WTC11 (cell line): Measurements from ENCODE around the gene DNAJC5G. TPM values are rescaled to one million over a fixed set of nuclear protein-coding genes. Genes with fewer than 3 reads are reported as not detected.

ENCODE experiments used
- ATAC-seq: fragments of 200-7000 bp; cut with Tn5 transposase; 2 replicates; pipeline ENCODE4 v1.10.0; 2021; ENCODE audit warnings: mild to moderate bottlenecking, moderate library complexity
- CTCF ChIA-PET: fragments of 300-600 bp; sonication (Branson Sonifier 250); formaldehyde crosslinking; loops from one replicate; lab custom pipeline; 2021; ENCODE audit warnings: antibody characterized with exemption; lab: Charles Lee
- POLR2A ChIA-PET: fragments of 350-600 bp; sonication (Branson Sonifier 250); formaldehyde crosslinking; loops from one replicate; lab custom pipeline; 2021; ENCODE audit warnings: antibody characterized with exemption; lab: Charles Lee
- DNase-seq: peaks from one replicate; pipeline ENCODE4 v3.0.0; 2021; ENCODE audit warnings: low spot score
- H3K27ac Mint-ChIP-seq: 2 replicates; pipeline ENCODE4 v1.8.0; 2021; ENCODE audit warnings: mixed read lengths
- H3K27me3 Mint-ChIP-seq: 2 replicates; pipeline ENCODE4 v1.8.0; 2021; ENCODE audit warnings: low read depth, mild to moderate bottlenecking, moderate library complexity, mixed read lengths
- H3K36me3 Mint-ChIP-seq: 2 replicates; pipeline ENCODE4 v1.8.0; 2021; ENCODE audit warnings: mixed read lengths
- H3K4me1 Mint-ChIP-seq: 2 replicates; pipeline ENCODE4 v1.8.0; 2022; ENCODE audit warnings: mixed read lengths
- H3K4me3 Mint-ChIP-seq: 2 replicates; pipeline ENCODE4 v1.8.0; 2021; ENCODE audit warnings: mild to moderate bottlenecking, moderate library complexity, mixed read lengths
- H3K9me3 Mint-ChIP-seq: 2 replicates; pipeline ENCODE4 v1.8.0; 2021; ENCODE audit warnings: mixed read lengths
- AR ChIP-seq: fragments of 250-450 bp; sonication (Bioruptor Pico); IDR thresholded peaks from 2 replicates; pipeline ENCODE4 v1.9.0; 2021; ENCODE audit warnings: mild to moderate bottlenecking
- MLX ChIP-seq: sonication (generic); formaldehyde crosslinking; IDR thresholded peaks from 2 replicates; pipeline ENCODE4 v1.8.1; 2023; ENCODE audit warnings: mild to moderate bottlenecking, missing genetic modification reagents, moderate library complexity
- NFATC4 ChIP-seq: fragments of 250-450 bp; sonication (Bioruptor Pico); IDR thresholded peaks from 2 replicates; pipeline ENCODE4 v1.9.0; 2021; ENCODE audit warnings: mild to moderate bottlenecking
- NFE2L1 ChIP-seq: sonication (generic); formaldehyde crosslinking; IDR thresholded peaks from 2 replicates; pipeline ENCODE4 v1.8.1; 2023; ENCODE audit warnings: missing genetic modification reagents
- NR2C2 ChIP-seq: sonication (generic); formaldehyde crosslinking; IDR thresholded peaks from 2 replicates; pipeline ENCODE4 v1.8.0; 2022; ENCODE audit warnings: mild to moderate bottlenecking, missing genetic modification reagents
- PRDM15 ChIP-seq: sonication (generic); formaldehyde crosslinking; IDR thresholded peaks from 2 replicates; pipeline ENCODE4 v1.8.0; 2022; ENCODE audit warnings: missing genetic modification reagents
- ZNF281 ChIP-seq: sonication (generic); formaldehyde crosslinking; IDR thresholded peaks from 2 replicates; pipeline ENCODE4 v1.8.0; 2023; ENCODE audit warnings: mild to moderate bottlenecking, missing genetic modification reagents
- ZNF396 ChIP-seq: fragments of 250-450 bp; sonication (Bioruptor Pico); IDR thresholded peaks from 2 replicates; pipeline ENCODE4 v1.8.0; 2021; ENCODE audit warnings: mild to moderate bottlenecking, moderate library complexity, borderline replicate concordance
- ZNF671 ChIP-seq: fragments of 250-450 bp; sonication (Bioruptor Pico); IDR thresholded peaks from 2 replicates; pipeline ENCODE4 v1.8.0; 2021; ENCODE audit warnings: mild to moderate bottlenecking
- ZSCAN18 ChIP-seq: fragments of 250-450 bp; sonication (Bioruptor Pico); IDR thresholded peaks from 2 replicates; pipeline ENCODE4 v2.1.2; 2022; ENCODE audit warnings: mild to moderate bottlenecking, moderate library complexity
- total RNA-seq: library from RNA; stranded (reverse); gene quantifications from 3 replicates; pipeline ENCODE4 v1.2.3, GENCODE V29; 2021

Gene DNAJC5G
- total RNA-seq, 1 experiment from 2014 or later, result 0.44 TPM

- ATAC-seq, result no peak
These were observed 27.3 kb upstream of the DNAJC5G start for GRCh38 chr2:27247893-27248292.

GRCh38 chr2:27249159-27249890 lies 25.9 kb upstream of the DNAJC5G start:
- peaks cover 2% of the 10 kb centered on the region for H3K36me3 Mint-ChIP-seq
- no peaks in the 10 kb centered on the region for H3K9me3 Mint-ChIP-seq
- ATAC-seq (no peak), DNase-seq (no peak)
- H3K4me1 Mint-ChIP-seq, result peaks cover 18% of the 10 kb centered on the region
- no peak overlapping the region for H3K27ac Mint-ChIP-seq
- ChIA-PET POLR2A (interaction anchor here (0.6 to 1.7 kb wide), 5 partner anchors 26 to 199 kb away, joined by 3 to 6 read pairs (median 4); no protein-coding TSS in a partner anchor), CTCF (interaction anchor here (1.1 to 5.5 kb wide), 5 partner anchors 16 to 79 kb away, joined by 5 to 106 read pairs (median 22); partner anchors contain the start of gene TRIM54)
- H3K4me3 Mint-ChIP-seq, result no peak overlapping the region
- peaks cover 7% of the 10 kb centered on the region for H3K27me3 Mint-ChIP-seq
- TF ChIP-seq PRDM15 (CRISPR knock-in tag) (no peak), AR (no peak), ZNF396 (CRISPR knock-in tag) (no peak), NR2C2 (CRISPR knock-in tag) (no peak), MLX (no peak), ZSCAN18 (no peak)

More at GRCh38 chr2:27247893-27248292, 27.3 kb upstream of the DNAJC5G start:
- peaks cover 16% of the 10 kb centered on the region for H3K36me3 Mint-ChIP-seq
- H3K4me3 Mint-ChIP-seq, result no peak overlapping the region
- POLR2A ChIA-PET, result interaction anchor here (1.3 kb wide), 1 partner anchor 114 kb away, joined by 4 read pairs; the partner anchor contains the start of gene PREB
- DNase-seq, result no peak
- H3K4me1 Mint-ChIP-seq, result peaks cover 18% of the 10 kb centered on the region
- CTCF ChIA-PET, result interaction anchor here (2.2 to 5.5 kb wide), 3 partner anchors 33 to 54 kb away, joined by 22 to 106 read pairs (median 74); partner anchors contain the start of gene TRIM54
- no peak overlapping the region for H3K27ac Mint-ChIP-seq
- H3K9me3 Mint-ChIP-seq, result no peaks in the 10 kb centered on the region
- peaks cover 7% of the 10 kb centered on the region for H3K27me3 Mint-ChIP-seq
- TF ChIP-seq ZNF281 (CRISPR knock-in tag) (no peak), NFE2L1 (no peak), AR (0 out of 2 replicates have a peak, but pooled peaks have one; percentile 5), ZNF671 (CRISPR knock-in tag) (peak; percentile 78), NFATC4 (CRISPR knock-in tag) (peak; percentile 65)
